SK-N-MC (cell line): ENCODE results near the gene GFY.
"Not testable (repeated sequence)": the region's sequence is repeated elsewhere in the genome, so short reads cannot be mapped to it uniquely, and the experiment has no call there.

Source experiments
- DNase-seq: peaks from one replicate; pipeline ENCODE4 v3.0.0-alpha.2; 2011; ENCODE audit warnings: low read depth, low spot score
- H3K27ac ChIP-seq: fragments of 200-600 bp; sonication (generic); 2 replicates; pipeline ENCODE4 v1.5.1; 2016; ENCODE audit warnings: mixed run types
- H3K36me3 ChIP-seq: fragments of 200-600 bp; sonication (generic); 2 replicates; pipeline ENCODE4 v1.6.1; 2017; ENCODE audit warnings: antibody characterized with exemption, low read length, mixed read lengths; ENCODE audit not compliant: insufficient read depth
- H3K4me3 ChIP-seq: fragments of 200-600 bp; sonication (generic); 2 replicates; pipeline ENCODE4 v1.5.1; 2016
- H3K9ac ChIP-seq: fragments of 200-600 bp; sonication (generic); 2 replicates; pipeline ENCODE4 v1.8.0; 2017; ENCODE audit warnings: mixed run types, mixed read lengths; ENCODE audit not compliant: insufficient read length
- H3K9me3 ChIP-seq: fragments of 200-600 bp; sonication (generic); 2 replicates; pipeline ENCODE4 v1.6.1; 2017; ENCODE audit warnings: low read depth, mild to moderate bottlenecking, antibody characterized with exemption, low read length, moderate library complexity, mixed read lengths
- EZH2 ChIP-seq: fragments of 200-600 bp; sonication (generic); IDR thresholded peaks from one replicate; pipeline ENCODE4 v1.6.1; 2017; ENCODE audit warnings: antibody characterized with exemption
- FOXP2 ChIP-seq: optimal IDR thresholded peaks from 2 replicates; pipeline ENCODE3; 2011; ENCODE audit warnings: mild to moderate bottlenecking, moderate library complexity; ENCODE audit not compliant: insufficient read depth; ENCODE audit errors: extremely low read length, control extremely low read depth
- POLR2AphosphoS5 ChIP-seq: IDR thresholded peaks from 2 replicates; pipeline ENCODE4 v1.6.1; 2012; ENCODE audit warnings: mild to moderate bottlenecking, low read depth, low read length, borderline replicate concordance

GFY gene

GRCh38 chr19:49442771-49443365, 17.7 kb downstream of the GFY start:
- Histone ChIP-seq H3K9me3 (no peaks in the 10 kb centered on the region), H3K36me3 (peaks cover 9% of the 10 kb centered on the region), H3K4me3 (peak overlapping the region; percentile 99), H3K9ac (peak overlapping the region; percentile 78), H3K27ac (peak overlapping the region; percentile 85)
- DNase-seq = peak; percentile 75
- no peak for TF ChIP-seq EZH2
- TF ChIP-seq POLR2AphosphoS5 = peak; percentile 56; the same call in 1 of the 2 replicates
- TF ChIP-seq FOXP2 = no peak

- peak; percentile 87 for DNase-seq
- no peaks in the 10 kb centered on the region for H3K9me3 ChIP-seq
- peaks cover 9% of the 10 kb centered on the region for H3K36me3 ChIP-seq
- H3K4me3 ChIP-seq = peak overlapping the region; percentile 99
- no peak for TF ChIP-seq EZH2
- TF ChIP-seq FOXP2 = peak; percentile 18
- peak overlapping the region; percentile 85 for H3K27ac ChIP-seq
- H3K9ac ChIP-seq = peak overlapping the region; percentile 78
These were observed 18.3 kb downstream of the GFY start for GRCh38 chr19:49443366-49444099.

- H3K9ac ChIP-seq, H3K9me3 ChIP-seq, DNase-seq: not testable (repeated sequence)
- Histone ChIP-seq H3K27ac (0 out of 2 replicates have a peak overlapping the region, but pooled peaks have one; percentile 71), H3K36me3 (peaks cover 15% of the 10 kb centered on the region), H3K4me3 (peak overlapping the region; percentile 99)
These were observed 19.0 kb downstream of the GFY start for GRCh38 chr19:49444100-49444700.

GRCh38 chr19:49445997-49446396, 20.8 kb downstream of the GFY start:
- Histone ChIP-seq H3K36me3 (peaks cover 26% of the 10 kb centered on the region), H3K4me3 (no peak overlapping the region), H3K9ac (no peak overlapping the region), H3K27ac (peak overlapping the region; percentile 42; the same call in 1 of the 2 replicates), H3K9me3 (no peaks in the 10 kb centered on the region)
- DNase-seq = no peak
- TF ChIP-seq FOXP2 (no peak), POLR2AphosphoS5 (no peak), EZH2 (no peak)

GRCh38 chr19:49447485-49448431, 22.6 kb downstream of the GFY start:
- peak overlapping the region; percentile 60 for H3K27ac ChIP-seq
- TF ChIP-seq POLR2AphosphoS5 (peak; percentile 53), FOXP2 (no peak), EZH2 (no peak)
- H3K9ac ChIP-seq = no peak overlapping the region
- H3K9me3 ChIP-seq = no peaks in the 10 kb centered on the region
- H3K4me3 ChIP-seq = peak overlapping the region; percentile 72
- DNase-seq = peak; percentile 70
- peaks cover 26% of the 10 kb centered on the region for H3K36me3 ChIP-seq

GRCh38 chr19:49448432-49448786, 23.2 kb downstream of the GFY start:
- Histone ChIP-seq H3K9ac (no peak overlapping the region), H3K9me3 (no peaks in the 10 kb centered on the region), H3K4me3 (no peak overlapping the region; the same call in 1 of the 2 replicates), H3K27ac (peak overlapping the region; percentile 60), H3K36me3 (peaks cover 26% of the 10 kb centered on the region)
- no peak for DNase-seq
- TF ChIP-seq FOXP2 = no peak

- H3K9ac ChIP-seq = peak overlapping the region; percentile 95
- peak overlapping the region; percentile 96 for H3K4me3 ChIP-seq
- H3K27ac ChIP-seq = peak overlapping the region; percentile 26; the same call in 1 of the 2 replicates
- no peaks in the 10 kb centered on the region for H3K9me3 ChIP-seq
- TF ChIP-seq EZH2 (no peak), POLR2AphosphoS5 (no peak), FOXP2 (no peak)
- no peak for DNase-seq
- H3K36me3 ChIP-seq = peaks cover 26% of the 10 kb centered on the region
These were observed 25.2 kb downstream of the GFY start for GRCh38 chr19:49450405-49450804.
